GM08714 (cell line): Measurements from ENCODE around the gene PACRG.

ENCODE experiments used
- H3K4me3 ChIP-seq: fragments of 200-500 bp; sonication (Bioruptor generic); 2 replicates; pipeline ENCODE4 v1.5.1; 2014; ENCODE audit warnings: mild to moderate bottlenecking, low read length, inconsistent platforms
- ZNF274 ChIP-seq: IDR thresholded peaks from 2 replicates; pipeline ENCODE4 v1.6.1; 2012; ENCODE audit warnings: mild to moderate bottlenecking, low read depth, low read length

The PACRG gene

GRCh38 chr6:162722226-162722625 lies 5.5 kb upstream of the PACRG start:
- no peak overlapping the region for H3K4me3 ChIP-seq
- no peak for TF ChIP-seq ZNF274

DNA sequence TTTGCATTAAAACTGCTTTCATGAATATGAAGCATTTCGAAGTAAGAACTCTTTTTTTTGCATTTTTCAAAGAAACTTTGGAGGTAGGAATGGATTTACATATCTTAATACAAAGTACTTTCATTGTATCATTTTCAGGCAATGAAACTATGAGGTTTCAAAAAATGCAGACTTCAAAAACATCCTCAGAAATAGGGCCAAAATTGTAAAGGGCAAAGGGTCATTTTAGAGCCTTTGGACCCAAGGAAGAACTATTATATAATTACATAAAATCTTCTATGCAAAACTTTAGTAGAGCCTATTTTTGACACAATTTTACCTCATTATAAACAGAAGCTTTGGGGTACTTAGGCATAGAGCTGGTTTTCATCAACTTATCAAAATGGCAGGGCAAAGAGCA lies 5.1 kb upstream of the PACRG start:
- no peak overlapping the region for H3K4me3 ChIP-seq
- TF ChIP-seq ZNF274 = no peak

DNA sequence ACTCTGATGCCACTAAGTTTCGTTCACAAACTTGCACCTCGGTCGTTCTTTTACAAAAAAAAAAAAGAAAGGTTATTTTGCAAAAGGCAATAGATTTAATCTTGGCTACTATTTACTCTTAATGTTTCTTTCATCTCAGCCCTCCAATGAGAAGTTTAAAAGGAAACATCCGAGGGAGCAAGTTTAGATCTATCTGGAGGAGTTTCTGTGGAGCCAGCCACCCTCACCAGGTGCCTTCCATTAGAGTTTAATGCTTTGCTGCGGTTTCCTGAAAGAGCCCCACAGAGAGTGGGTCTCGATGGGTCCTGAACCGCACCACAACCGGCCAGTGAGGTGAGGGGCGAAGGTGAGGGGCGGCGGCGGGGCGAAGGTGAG lies 840 bp upstream of the PACRG start:
- TF ChIP-seq ZNF274 = no peak

DNA sequence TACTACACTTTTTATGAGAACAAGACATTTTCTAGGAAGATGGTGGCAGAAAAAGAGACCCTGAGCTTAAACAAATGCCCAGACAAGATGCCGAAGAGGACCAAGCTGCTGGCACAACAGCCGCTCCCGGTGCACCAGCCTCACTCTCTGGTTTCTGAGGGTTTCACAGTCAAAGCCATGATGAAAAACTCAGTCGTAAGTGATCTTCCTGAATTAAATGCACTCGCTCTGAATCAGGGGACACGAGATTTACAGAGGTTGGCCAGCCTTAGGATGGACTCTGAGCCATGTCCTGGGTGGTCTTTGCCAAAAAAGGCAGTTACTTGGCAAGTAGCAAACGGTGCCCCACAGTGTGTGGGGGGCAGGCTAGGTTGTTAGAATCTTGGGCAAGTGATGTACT lies 423 bp downstream of the PACRG start:
- no peak for TF ChIP-seq ZNF274
- H3K4me3 ChIP-seq = peak overlapping the region; percentile 19; the same call in 1 of the 2 replicates

More for the DNA sequence above, 840 bp upstream of the PACRG start:
- peak overlapping the region; percentile 85 for H3K4me3 ChIP-seq

GRCh38 chr6:162728706-162729105 lies 932 bp downstream of the PACRG start:
- TF ChIP-seq ZNF274 = no peak
- no peak overlapping the region for H3K4me3 ChIP-seq

DNA sequence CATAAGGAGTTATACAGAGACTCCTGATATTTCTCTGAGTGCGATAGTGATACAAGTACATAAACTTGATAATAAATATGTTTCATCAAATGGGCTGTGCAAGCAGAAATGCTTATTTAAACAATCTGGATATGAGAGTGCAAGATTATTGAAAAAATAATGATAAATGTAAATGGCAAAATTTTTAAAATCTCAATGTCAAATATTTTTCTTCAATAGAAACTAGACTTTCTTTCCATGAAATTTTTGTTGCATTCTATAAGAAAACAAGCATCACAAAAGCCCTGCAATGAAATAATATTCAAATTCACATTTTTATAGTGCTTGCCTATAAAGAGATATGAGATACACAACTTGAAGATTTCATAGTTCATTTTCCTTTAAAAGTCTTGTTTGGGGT lies 2.7 kb downstream of the PACRG start:
- H3K4me3 ChIP-seq = no peak overlapping the region
- TF ChIP-seq ZNF274 = no peak

GRCh38 chr6:162733489-162733888 lies 5.7 kb downstream of the PACRG start:
- TF ChIP-seq ZNF274 = no peak
- H3K4me3 ChIP-seq = no peak overlapping the region

- no peak for TF ChIP-seq ZNF274
- no peak overlapping the region for H3K4me3 ChIP-seq
Measured at GRCh38 chr6:162736961-162737360, 9.2 kb downstream of the PACRG start.

DNA sequence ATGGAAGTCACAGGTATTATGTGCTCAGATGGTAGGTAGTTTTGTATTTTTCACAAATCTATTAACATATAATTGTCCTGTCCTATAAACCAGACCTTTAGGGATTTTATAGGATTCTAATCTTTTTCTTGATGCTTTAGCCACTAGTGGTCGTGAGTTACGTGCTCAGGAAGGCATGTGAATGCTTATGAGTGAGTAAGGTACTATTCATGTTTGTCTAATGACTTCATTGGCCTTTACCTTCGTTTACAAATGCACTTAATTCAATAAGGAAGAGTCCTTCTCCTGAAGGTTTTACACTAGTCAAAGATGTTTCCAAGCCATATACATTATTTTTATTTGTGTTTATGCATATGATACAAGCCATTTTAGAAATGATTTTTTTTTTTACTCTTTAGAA lies 23.0 kb downstream of the PACRG start:
- no peak overlapping the region for H3K4me3 ChIP-seq
- no peak for TF ChIP-seq ZNF274

DNA sequence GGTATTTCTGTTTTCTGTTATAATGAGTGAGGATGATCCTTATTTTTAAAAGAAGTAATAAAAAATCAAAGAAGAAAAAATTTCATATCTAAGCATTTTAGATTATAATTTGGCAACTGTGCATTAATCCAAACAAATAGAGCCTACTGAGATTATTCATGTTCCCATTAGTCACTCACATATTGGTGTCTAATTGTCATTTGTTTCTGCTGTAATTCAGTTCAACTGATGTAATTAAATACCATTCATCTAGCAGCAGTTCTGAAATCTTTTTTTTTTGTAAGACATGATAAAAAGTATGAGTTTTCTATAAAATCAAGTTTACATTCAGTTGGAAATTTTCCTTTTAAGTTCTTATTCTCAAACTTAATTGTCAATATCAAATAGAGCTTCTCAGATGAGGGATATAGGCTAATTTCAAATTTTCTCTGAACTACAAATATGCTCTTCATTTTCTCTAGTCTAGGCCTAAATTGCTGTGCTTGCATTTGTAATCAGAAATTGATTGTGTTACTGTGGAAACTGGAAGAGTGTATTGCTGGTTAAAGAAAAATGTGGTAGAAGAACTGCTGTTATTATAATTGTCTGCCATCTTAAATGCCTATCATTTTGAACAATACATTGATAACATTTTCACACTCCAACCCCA lies 23.6 kb downstream of the PACRG start:
- H3K4me3 ChIP-seq = no peak overlapping the region
- no peak for TF ChIP-seq ZNF274

DNA sequence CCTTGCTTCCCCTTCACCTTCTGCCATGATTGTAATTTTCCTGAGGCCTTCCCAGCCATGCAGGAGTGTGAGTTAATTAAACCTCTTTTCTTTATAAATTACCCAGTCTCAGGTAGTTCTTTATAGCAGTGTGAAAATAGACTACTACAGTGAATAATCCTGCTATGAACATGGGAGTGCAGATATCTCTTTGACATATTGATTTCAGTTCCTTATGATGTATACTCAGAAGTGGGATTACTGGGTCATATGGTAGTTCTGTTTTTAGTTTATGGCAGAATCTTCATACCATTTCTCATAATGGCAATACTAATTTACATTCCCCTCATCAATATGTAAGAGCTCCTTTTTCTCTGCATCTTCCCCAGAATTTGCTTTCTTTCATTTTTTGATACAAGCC lies 26.0 kb downstream of the PACRG start:
- no peak for TF ChIP-seq ZNF274
- H3K4me3 ChIP-seq = no peak overlapping the region

DNA sequence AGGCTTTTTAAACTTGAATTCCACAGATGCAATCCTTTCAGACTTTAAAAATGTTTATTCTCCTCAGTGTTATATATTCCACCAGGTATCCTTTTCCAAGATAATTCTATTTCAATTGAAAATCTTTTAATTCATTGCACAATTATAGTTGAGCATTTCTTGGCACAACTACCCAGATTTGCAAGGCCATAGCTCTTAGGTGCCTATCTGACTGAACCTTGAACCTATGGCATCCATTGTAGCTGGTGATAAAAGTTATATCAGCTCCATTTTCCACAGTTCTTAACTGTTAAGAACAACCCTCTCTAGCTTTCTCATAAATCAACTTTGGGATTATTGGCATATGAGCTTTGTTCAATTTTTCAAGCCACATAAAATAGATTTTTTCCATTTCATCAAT lies 42.4 kb downstream of the PACRG start:
- no peak for TF ChIP-seq ZNF274
- no peak overlapping the region for H3K4me3 ChIP-seq

- TF ChIP-seq ZNF274 = no peak
- no peak overlapping the region for H3K4me3 ChIP-seq
Measured at GRCh38 chr6:162770955-162771354, 43.2 kb downstream of the PACRG start.

DNA sequence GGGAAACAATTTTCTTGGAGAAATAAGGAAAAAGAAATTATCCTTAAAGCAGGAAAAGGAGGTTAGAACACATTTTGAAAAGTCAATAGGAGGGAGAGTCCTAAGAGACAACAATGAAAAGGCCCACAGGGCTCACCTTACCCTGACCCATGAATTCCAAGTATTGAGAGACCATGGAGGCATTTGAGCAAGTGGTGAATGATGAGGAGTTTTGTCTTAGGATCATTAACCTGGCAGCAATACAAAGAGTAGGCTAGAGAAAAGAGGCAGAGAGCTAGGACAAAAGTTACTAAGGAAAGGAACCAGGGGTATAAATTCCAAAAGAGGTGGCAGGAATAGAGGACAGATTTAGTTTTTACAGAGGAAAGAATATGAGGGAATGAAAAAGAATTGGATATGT lies 44.7 kb downstream of the PACRG start:
- no peak for TF ChIP-seq ZNF274
- H3K4me3 ChIP-seq = no peak overlapping the region

- no peak overlapping the region for H3K4me3 ChIP-seq
- TF ChIP-seq ZNF274 = no peak
Measured at GRCh38 chr6:162773996-162774395, 46.2 kb downstream of the PACRG start.

GRCh38 chr6:162777091-162777490 lies 49.3 kb downstream of the PACRG start:
- H3K4me3 ChIP-seq = no peak overlapping the region
- no peak for TF ChIP-seq ZNF274
